Endodermal cell (in vitro differentiated cells): ENCODE data around the gene PDE5A. TPM values are rescaled to one million over a fixed set of nuclear protein-coding genes. Genes with fewer than 3 reads are reported as not detected.

Experiments
- DNase-seq: peaks from one replicate; pipeline ENCODE4 v3.0.0-alpha.2; 2017
- H3K27ac ChIP-seq: 2 replicates; pipeline ENCODE4 v1.5.1; 2013; ENCODE audit warnings: mild to moderate bottlenecking, low read depth, low read length, moderate library complexity
- H3K27me3 ChIP-seq: 2 replicates; pipeline ENCODE4 v1.6.1; 2013; ENCODE audit warnings: mild to moderate bottlenecking, low read length, moderate library complexity; ENCODE audit not compliant: insufficient read depth, control insufficient read depth, poor library complexity, severe bottlenecking
- H3K36me3 ChIP-seq: 2 replicates; pipeline ENCODE4 v1.7.0; 2013; ENCODE audit warnings: mild to moderate bottlenecking, low read length, moderate library complexity; ENCODE audit not compliant: control insufficient read depth, insufficient read depth
- H3K4me1 ChIP-seq: one replicate; pipeline ENCODE4 v1.7.0; 2013; ENCODE audit warnings: low read length; ENCODE audit not compliant: control insufficient read depth, insufficient read depth
- H3K4me3 ChIP-seq: 2 replicates; pipeline ENCODE4 v1.5.1; 2013; ENCODE audit warnings: mild to moderate bottlenecking, low read length, moderate library complexity
- H3K9ac ChIP-seq: 2 replicates; pipeline ENCODE4 v1.6.1; 2013; ENCODE audit warnings: mild to moderate bottlenecking, low read length, moderate library complexity; ENCODE audit not compliant: poor library complexity, severe bottlenecking; ENCODE audit errors: extremely low read depth
- H3K9me3 ChIP-seq: 2 replicates; pipeline ENCODE4 v1.6.1; 2013; ENCODE audit warnings: mild to moderate bottlenecking, low read length, moderate library complexity; ENCODE audit not compliant: control insufficient read depth
- H3K27ac Mint-ChIP-seq: 2 replicates; pipeline ENCODE4 v1.8.0; 2020; ENCODE audit warnings: mixed read lengths
- H3K27me3 Mint-ChIP-seq: 2 replicates; pipeline ENCODE4 v1.8.0; 2021; ENCODE audit warnings: mild to moderate bottlenecking, mixed read lengths; ENCODE audit not compliant: insufficient read depth
- H3K36me3 Mint-ChIP-seq: 2 replicates; pipeline ENCODE4 v1.8.0; 2020; ENCODE audit warnings: low read depth, mixed read lengths
- H3K4me1 Mint-ChIP-seq: 2 replicates; pipeline ENCODE4 v1.8.0; 2020; ENCODE audit warnings: mixed read lengths
- H3K4me3 Mint-ChIP-seq: 2 replicates; pipeline ENCODE4 v1.8.0; 2020; ENCODE audit warnings: mild to moderate bottlenecking, moderate library complexity, mixed read lengths
- H3K9me3 Mint-ChIP-seq: 2 replicates; pipeline ENCODE4 v1.8.0; 2020; ENCODE audit warnings: mild to moderate bottlenecking, mixed read lengths
- WGBS, 2 experiments: methylation state at CpG; one replicate each; pipeline versions ENCODE4 v1.1.5 to v1.1.7; 2013; ENCODE audit warnings: missing lambda C conversion rate in 2 of 2, mixed read lengths in 1 of 2; ENCODE audit not compliant: insufficient coverage in 1 of 2, insufficient read length in 1 of 2; 5-methylcytosine and 5-hydroxymethylcytosine counted together
- total RNA-seq, 2 donors: library from RNA; stranded (reverse); fragmentation: NEBNext Ultra II Directional in 1 of 2; extraction: Animal tissue kit (Norgen Biotek cat#: 25700) in 1 of 2; gene quantifications; 2 replicates in 1 of 2; 3 replicates in 1 of 2; pipeline ENCODE4 v1.2.1, GENCODE V29; 2021
- TF ChIP-seq, protein P1 (sequence below): fragments of 200-600 bp; sonication (generic); conservative IDR thresholded peaks from 2 replicates; pipeline ENCODE4 v1.5.0; 2021; ENCODE audit warnings: antibody characterized with exemption, mild to moderate bottlenecking

Gene PDE5A
- total RNA-seq, 2 donors from 2014 or later, result 36.3 to 37.8 TPM

DNA sequence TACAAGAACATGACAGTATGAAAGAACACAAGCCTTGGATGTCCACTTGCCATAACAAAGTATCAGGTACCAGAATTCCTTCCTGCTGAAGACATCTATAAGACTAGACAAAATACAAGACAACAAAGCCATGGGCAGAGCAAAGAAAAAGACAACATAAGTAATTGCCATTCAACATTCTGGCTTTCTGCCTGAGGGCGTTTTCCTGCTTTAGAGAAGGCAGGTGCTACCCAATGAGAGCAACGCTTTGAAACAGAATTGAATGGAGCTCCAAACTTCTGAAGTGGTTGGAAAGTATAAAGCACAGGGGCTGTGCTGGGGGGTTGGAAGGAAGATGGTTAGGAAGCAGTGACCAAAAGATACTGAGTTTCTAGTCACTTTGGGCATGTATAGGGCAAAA, 30.1 kb downstream of the PDE5A start:
- H3K9me3 Mint-ChIP-seq, result peaks cover 12% of the 10 kb centered on the region
- no peaks in the 10 kb centered on the region for H3K27me3 ChIP-seq
- H3K9ac ChIP-seq, result no peak overlapping the region
- peaks cover 4% of the 10 kb centered on the region for H3K4me1 Mint-ChIP-seq
- no peak overlapping the region for H3K27ac Mint-ChIP-seq
- no peaks in the 10 kb centered on the region for H3K4me1 ChIP-seq
- no peak overlapping the region for H3K27ac ChIP-seq
- H3K36me3 ChIP-seq, result peaks cover 3% of the 10 kb centered on the region
- H3K4me3 ChIP-seq, result no peak overlapping the region
- peaks cover 43% of the 10 kb centered on the region for H3K36me3 Mint-ChIP-seq
- 90 to 100% methylated on average over 2 of the region's 2 CpGs for WGBS, 2 experiments
- no peak for DNase-seq
- no peak overlapping the region for H3K4me3 Mint-ChIP-seq
- TF ChIP-seq, protein P1, sequence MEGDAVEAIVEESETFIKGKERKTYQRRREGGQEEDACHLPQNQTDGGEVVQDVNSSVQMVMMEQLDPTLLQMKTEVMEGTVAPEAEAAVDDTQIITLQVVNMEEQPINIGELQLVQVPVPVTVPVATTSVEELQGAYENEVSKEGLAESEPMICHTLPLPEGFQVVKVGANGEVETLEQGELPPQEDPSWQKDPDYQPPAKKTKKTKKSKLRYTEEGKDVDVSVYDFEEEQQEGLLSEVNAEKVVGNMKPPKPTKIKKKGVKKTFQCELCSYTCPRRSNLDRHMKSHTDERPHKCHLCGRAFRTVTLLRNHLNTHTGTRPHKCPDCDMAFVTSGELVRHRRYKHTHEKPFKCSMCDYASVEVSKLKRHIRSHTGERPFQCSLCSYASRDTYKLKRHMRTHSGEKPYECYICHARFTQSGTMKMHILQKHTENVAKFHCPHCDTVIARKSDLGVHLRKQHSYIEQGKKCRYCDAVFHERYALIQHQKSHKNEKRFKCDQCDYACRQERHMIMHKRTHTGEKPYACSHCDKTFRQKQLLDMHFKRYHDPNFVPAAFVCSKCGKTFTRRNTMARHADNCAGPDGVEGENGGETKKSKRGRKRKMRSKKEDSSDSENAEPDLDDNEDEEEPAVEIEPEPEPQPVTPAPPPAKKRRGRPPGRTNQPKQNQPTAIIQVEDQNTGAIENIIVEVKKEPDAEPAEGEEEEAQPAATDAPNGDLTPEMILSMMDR, result no peak
- peaks cover 7% of the 10 kb centered on the region for H3K9me3 ChIP-seq
- H3K27me3 Mint-ChIP-seq, result no peaks in the 10 kb centered on the region

DNA sequence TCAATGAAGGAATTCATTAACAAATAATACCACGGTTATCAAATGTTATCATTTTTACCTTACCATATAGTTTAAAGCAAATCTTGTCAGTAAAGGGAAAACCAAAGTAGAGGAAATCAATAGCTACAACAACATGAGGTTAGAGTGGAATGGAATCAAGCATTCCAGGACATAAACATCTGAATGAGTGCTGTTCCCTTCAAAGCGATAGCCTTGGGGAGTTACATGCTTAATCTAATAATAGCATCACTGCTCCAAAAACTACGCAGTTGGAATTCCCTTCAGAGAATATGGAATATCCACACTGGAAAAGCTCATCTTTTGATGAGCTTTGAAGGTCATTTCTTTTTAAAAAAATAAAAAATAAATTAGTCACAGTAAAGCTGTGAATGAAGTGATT, 31.2 kb downstream of the PDE5A start:
- Mint-ChIP-seq H3K4me1 (peaks cover 4% of the 10 kb centered on the region), H3K27ac (no peak overlapping the region), H3K9me3 (peaks cover 12% of the 10 kb centered on the region), H3K4me3 (no peak overlapping the region), H3K27me3 (no peaks in the 10 kb centered on the region), H3K36me3 (peaks cover 54% of the 10 kb centered on the region)
- 70 to 78% methylated on average over 3 of the region's 3 CpGs for WGBS, 2 experiments
- Histone ChIP-seq H3K36me3 (peaks cover 3% of the 10 kb centered on the region), H3K9ac (no peak overlapping the region), H3K9me3 (peaks cover 7% of the 10 kb centered on the region), H3K4me3 (no peak overlapping the region), H3K4me1 (no peaks in the 10 kb centered on the region), H3K27me3 (no peaks in the 10 kb centered on the region), H3K27ac (no peak overlapping the region)
- no peak for DNase-seq
- TF ChIP-seq, protein P1, result no peak

DNA sequence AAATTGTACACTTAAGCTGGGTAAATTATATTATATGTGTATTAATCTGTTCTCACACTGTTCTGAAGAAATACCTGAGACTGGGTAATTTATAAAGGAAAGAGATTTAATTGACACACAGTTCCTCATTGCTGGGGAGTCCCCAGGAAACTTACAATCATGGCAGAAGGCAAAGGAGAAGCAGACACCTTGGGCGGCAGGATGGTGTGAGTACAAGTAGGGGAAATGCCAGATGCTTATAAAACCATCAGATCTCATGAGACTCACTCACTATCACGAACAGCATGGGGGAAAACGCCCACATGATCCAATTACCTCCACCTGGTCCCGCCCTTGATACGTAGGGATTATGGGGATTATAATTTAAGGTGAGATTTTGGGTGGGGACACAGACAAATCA, 34.9 kb downstream of the PDE5A start:
- Histone ChIP-seq H3K4me1 (no peaks in the 10 kb centered on the region), H3K9ac (no peak overlapping the region), H3K27ac (no peak overlapping the region), H3K36me3 (no peaks in the 10 kb centered on the region), H3K9me3 (peaks cover 1% of the 10 kb centered on the region), H3K4me3 (no peak overlapping the region), H3K27me3 (no peaks in the 10 kb centered on the region)
- WGBS, 2 experiments, result 98 to 100% methylated on average over 1 to 5 of the region's 5 CpGs
- peaks cover 36% of the 10 kb centered on the region for H3K36me3 Mint-ChIP-seq
- H3K4me1 Mint-ChIP-seq, result peaks cover 4% of the 10 kb centered on the region
- H3K27me3 Mint-ChIP-seq, result no peaks in the 10 kb centered on the region
- no peak overlapping the region for H3K4me3 Mint-ChIP-seq
- no peak overlapping the region for H3K27ac Mint-ChIP-seq
- TF ChIP-seq, protein P1, result no peak
- DNase-seq, result no peak
- H3K9me3 Mint-ChIP-seq, result peaks cover 4% of the 10 kb centered on the region
